ENCODE data around the gene OCEL1.

The OCEL1 gene

GRCh38 chr19:17216058-17216670 is 9.9 kb upstream of the OCEL1 start:
- Mint-ChIP-seq H3K4me1 (ENCODE audit: low read depth) (peaks cover 10% of the 10 kb centered on the region), H3K9me3 (no peaks in the 10 kb centered on the region), H3K36me3 (ENCODE audit: low read depth) (peaks cover 38% of the 10 kb centered on the region), H3K4me3 (peak overlapping the region; percentile 83), H3K27ac (peak overlapping the region; percentile 96), H3K27me3 (ENCODE audit: low read depth) (no peaks in the 10 kb centered on the region)
- no peak for DNase-seq (ENCODE audit: low spot score)

DNA sequence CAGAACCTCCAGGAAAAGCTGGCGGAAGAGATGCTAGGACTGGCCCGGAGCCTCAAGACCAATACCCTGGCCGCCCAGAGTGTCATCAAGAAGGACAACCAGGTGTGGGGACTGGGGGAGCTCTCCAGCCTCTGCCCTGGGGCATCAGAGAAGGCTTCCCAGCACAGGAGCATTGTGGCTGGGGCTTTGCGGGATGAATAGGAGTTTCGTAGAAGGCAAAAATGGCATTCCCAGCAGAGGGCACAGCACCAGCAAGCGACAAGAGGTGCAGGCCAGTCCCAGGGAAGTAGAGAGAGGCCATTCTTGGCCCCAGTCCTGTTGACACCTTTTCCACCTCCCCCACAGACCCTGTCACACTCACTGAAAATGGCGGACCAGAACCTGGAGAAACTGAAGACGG is 6.7 kb upstream of the OCEL1 start:
- Mint-ChIP-seq H3K36me3 (ENCODE audit: low read depth) (peaks cover 30% of the 10 kb centered on the region), H3K27me3 (ENCODE audit: low read depth) (no peaks in the 10 kb centered on the region), H3K4me1 (ENCODE audit: low read depth) (peaks cover 10% of the 10 kb centered on the region), H3K27ac (no peak overlapping the region), H3K9me3 (no peaks in the 10 kb centered on the region), H3K4me3 (no peak overlapping the region)
- DNase-seq (ENCODE audit: low spot score) = no peak

DNA sequence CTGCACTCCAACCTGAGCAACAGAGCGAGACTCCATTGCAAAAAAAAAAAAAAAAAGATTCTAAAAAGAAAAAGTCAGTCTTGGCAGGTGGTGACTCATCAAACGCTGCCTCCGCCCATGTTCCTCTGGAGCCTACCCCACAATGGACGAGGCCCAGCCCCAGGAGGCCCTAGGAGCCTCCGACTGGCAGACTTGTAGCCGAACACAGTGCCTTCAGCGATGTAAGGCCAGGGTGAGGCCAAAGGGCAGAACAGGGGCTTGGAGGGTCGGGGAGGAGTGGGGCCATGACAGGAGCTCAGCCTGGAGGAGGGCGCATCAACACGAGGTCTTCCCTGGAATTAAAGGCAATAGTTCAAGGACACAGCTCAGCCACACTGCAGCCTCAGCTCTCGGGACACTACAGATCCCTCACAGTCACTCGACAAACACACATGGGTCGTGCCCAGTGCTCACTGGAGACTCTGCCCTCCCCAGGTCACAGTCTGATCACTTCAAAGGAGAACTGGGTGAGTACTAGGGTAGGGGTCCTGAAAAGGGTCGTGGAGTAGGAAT is 5.7 kb upstream of the OCEL1 start:
- H3K27ac Mint-ChIP-seq = no peak overlapping the region

DNA sequence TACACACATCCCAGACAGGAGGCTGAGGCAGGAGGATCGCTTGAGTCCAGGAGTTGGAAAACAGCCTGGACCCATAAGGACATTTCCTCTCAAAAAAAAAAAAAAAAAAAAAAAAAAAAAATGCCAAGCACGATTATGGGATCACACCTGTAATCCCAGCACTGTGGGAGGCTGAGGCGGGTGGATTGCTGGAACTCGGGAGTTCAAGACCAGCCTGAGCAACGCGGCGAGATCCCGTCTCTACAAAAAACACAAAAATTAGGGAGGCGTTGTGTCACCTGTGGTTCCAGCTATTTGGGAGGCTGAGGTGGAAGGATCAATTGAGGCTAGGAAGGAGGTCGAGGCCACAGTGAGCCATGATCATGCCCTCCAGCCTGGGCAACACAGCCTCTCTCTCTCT is 973 bp upstream of the OCEL1 start:
- DNase-seq (ENCODE audit: low spot score) = no peak

More for the DNA sequence above, 5.7 kb upstream of the OCEL1 start:
- no peaks in the 10 kb centered on the region for H3K27me3 Mint-ChIP-seq (ENCODE audit: low read depth)
- H3K4me1 Mint-ChIP-seq (ENCODE audit: low read depth) = peaks cover 6% of the 10 kb centered on the region
- DNase-seq (ENCODE audit: low spot score) = no peak
- no peak overlapping the region for H3K4me3 Mint-ChIP-seq
- no peaks in the 10 kb centered on the region for H3K9me3 Mint-ChIP-seq
- H3K36me3 Mint-ChIP-seq (ENCODE audit: low read depth) = peaks cover 27% of the 10 kb centered on the region

GRCh38 chr19:17227798-17228367 is 1.9 kb downstream of the OCEL1 start:
- H3K36me3 Mint-ChIP-seq (ENCODE audit: low read depth) = peaks cover 6% of the 10 kb centered on the region
- no peaks in the 10 kb centered on the region for H3K27me3 Mint-ChIP-seq (ENCODE audit: low read depth)
- no peaks in the 10 kb centered on the region for H3K9me3 Mint-ChIP-seq
- no peak for DNase-seq (ENCODE audit: low spot score)
- peak overlapping the region; percentile 97 for H3K4me3 Mint-ChIP-seq
- H3K27ac Mint-ChIP-seq = no peak overlapping the region
- H3K4me1 Mint-ChIP-seq (ENCODE audit: low read depth) = peaks cover 3% of the 10 kb centered on the region

More for the DNA sequence above, 973 bp upstream of the OCEL1 start:
- H3K27ac Mint-ChIP-seq = no peak overlapping the region
- no peaks in the 10 kb centered on the region for H3K27me3 Mint-ChIP-seq (ENCODE audit: low read depth)
- peak overlapping the region; percentile 65 for H3K4me3 Mint-ChIP-seq
- no peaks in the 10 kb centered on the region for H3K9me3 Mint-ChIP-seq
- H3K4me1 Mint-ChIP-seq (ENCODE audit: low read depth) = peaks cover 3% of the 10 kb centered on the region
- H3K36me3 Mint-ChIP-seq (ENCODE audit: low read depth) = no peaks in the 10 kb centered on the region

DNA sequence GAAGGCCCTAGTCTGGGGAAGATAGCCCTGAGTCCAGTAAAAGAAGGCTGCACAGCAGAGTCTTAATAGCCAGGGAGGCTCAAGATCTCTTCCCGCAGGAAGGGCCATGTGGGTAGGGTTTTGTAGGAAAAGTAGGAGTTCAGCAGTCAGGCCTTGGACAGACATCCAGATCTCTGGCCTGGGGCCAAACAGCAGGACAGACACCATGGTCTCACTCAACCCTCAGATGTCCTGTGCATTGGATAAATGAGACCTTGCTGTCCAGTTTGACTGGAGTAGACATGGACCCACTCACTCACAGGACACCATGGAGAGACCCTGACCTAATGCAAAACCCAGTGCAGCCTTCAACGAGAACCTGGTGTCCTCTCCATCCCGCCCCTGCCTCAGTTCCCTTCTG is 3.9 kb downstream of the OCEL1 start:
- no peak for DNase-seq (ENCODE audit: low spot score)
- H3K4me3 Mint-ChIP-seq = no peak overlapping the region
- no peak overlapping the region for H3K27ac Mint-ChIP-seq
- H3K9me3 Mint-ChIP-seq = no peaks in the 10 kb centered on the region
- peaks cover 9% of the 10 kb centered on the region for H3K4me1 Mint-ChIP-seq (ENCODE audit: low read depth)
- peaks cover 6% of the 10 kb centered on the region for H3K36me3 Mint-ChIP-seq (ENCODE audit: low read depth)
- no peaks in the 10 kb centered on the region for H3K27me3 Mint-ChIP-seq (ENCODE audit: low read depth)

GRCh38 chr19:17232258-17232657 is 6.2 kb downstream of the OCEL1 start:
- no peaks in the 10 kb centered on the region for H3K27me3 Mint-ChIP-seq (ENCODE audit: low read depth)
- peaks cover 6% of the 10 kb centered on the region for H3K36me3 Mint-ChIP-seq (ENCODE audit: low read depth)
- DNase-seq (ENCODE audit: low spot score) = no peak
- H3K27ac Mint-ChIP-seq = no peak overlapping the region
- peaks cover 6% of the 10 kb centered on the region for H3K4me1 Mint-ChIP-seq (ENCODE audit: low read depth)
- H3K9me3 Mint-ChIP-seq = no peaks in the 10 kb centered on the region
- H3K4me3 Mint-ChIP-seq = no peak overlapping the region

DNA sequence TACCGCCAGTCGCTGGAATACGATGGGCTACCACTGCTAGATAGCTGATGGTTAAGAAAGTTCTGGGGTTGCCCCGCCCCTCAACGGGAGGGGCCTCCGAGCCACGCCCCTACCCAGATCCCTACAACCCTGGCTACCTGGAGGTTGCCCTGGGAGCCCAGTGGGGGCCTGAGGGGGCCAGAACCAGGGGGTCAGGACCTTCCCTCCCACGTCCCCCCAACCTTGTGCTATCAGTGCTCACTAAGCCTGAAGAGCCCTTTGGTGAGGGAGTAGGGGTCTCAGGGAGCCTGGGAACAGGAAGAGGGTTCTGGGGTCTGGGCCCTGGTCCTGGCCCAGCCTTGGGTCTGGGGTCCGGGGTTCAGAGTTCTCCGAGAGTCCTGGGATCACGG is 8.9 kb downstream of the OCEL1 start:
- peaks cover 6% of the 10 kb centered on the region for H3K36me3 Mint-ChIP-seq (ENCODE audit: low read depth)
- peak; percentile 71 for DNase-seq (ENCODE audit: low spot score)
- H3K27ac Mint-ChIP-seq = peak overlapping the region; percentile 73
- peak overlapping the region; percentile 86 for H3K4me3 Mint-ChIP-seq
- H3K27me3 Mint-ChIP-seq (ENCODE audit: low read depth) = no peaks in the 10 kb centered on the region
- H3K9me3 Mint-ChIP-seq = no peaks in the 10 kb centered on the region
- H3K4me1 Mint-ChIP-seq (ENCODE audit: low read depth) = peaks cover 6% of the 10 kb centered on the region

DNA sequence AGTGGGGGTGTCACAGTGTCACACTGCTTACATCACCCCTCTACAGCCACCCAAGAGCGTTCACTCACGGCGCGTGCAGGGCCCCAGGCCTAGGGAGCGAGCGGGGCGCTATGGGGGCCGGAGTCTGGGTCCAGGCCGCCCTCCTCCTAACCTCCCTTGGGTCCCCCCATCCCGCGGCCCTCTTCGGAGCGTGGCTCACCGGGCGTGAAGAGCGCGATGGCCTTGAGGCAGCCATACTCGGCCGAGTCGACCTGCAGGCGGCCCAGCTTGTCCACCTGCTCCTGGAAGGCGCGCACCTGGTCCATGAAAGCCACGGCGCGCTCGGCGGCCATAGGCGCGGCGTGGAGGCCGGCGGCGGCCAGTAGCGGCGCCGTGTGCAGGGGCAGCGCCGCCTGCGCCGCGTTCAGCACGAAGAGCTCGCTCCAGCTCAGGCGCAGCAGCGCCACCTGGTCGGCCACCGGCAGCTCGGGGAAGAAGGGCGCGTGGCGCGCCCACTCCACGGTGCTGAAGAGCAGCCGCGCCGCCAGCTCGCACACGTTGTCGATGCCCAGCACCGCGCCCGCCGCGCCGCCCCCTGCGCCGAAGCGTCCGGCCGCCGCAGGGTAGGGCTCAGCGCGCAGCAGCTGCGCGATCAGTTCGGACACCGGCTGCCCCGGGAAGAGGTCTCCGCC is 9.4 kb downstream of the OCEL1 start:
- Mint-ChIP-seq H3K4me3 (peak overlapping the region; percentile 86), H3K9me3 (no peaks in the 10 kb centered on the region), H3K27ac (peak overlapping the region; percentile 73), H3K27me3 (ENCODE audit: low read depth) (no peaks in the 10 kb centered on the region), H3K36me3 (ENCODE audit: low read depth) (peaks cover 6% of the 10 kb centered on the region), H3K4me1 (ENCODE audit: low read depth) (peaks cover 6% of the 10 kb centered on the region)
- DNase-seq (ENCODE audit: low spot score) = peak; percentile 75

GRCh38 chr19:17235971-17236777 is 10.1 kb downstream of the OCEL1 start:
- H3K4me3 Mint-ChIP-seq = peak overlapping the region; percentile 59
- H3K36me3 Mint-ChIP-seq (ENCODE audit: low read depth) = peaks cover 6% of the 10 kb centered on the region
- H3K27me3 Mint-ChIP-seq (ENCODE audit: low read depth) = no peaks in the 10 kb centered on the region
- H3K27ac Mint-ChIP-seq = peak overlapping the region; percentile 41
- DNase-seq (ENCODE audit: low spot score) = no peak
- no peaks in the 10 kb centered on the region for H3K9me3 Mint-ChIP-seq
- peaks cover 6% of the 10 kb centered on the region for H3K4me1 Mint-ChIP-seq (ENCODE audit: low read depth)

DNA sequence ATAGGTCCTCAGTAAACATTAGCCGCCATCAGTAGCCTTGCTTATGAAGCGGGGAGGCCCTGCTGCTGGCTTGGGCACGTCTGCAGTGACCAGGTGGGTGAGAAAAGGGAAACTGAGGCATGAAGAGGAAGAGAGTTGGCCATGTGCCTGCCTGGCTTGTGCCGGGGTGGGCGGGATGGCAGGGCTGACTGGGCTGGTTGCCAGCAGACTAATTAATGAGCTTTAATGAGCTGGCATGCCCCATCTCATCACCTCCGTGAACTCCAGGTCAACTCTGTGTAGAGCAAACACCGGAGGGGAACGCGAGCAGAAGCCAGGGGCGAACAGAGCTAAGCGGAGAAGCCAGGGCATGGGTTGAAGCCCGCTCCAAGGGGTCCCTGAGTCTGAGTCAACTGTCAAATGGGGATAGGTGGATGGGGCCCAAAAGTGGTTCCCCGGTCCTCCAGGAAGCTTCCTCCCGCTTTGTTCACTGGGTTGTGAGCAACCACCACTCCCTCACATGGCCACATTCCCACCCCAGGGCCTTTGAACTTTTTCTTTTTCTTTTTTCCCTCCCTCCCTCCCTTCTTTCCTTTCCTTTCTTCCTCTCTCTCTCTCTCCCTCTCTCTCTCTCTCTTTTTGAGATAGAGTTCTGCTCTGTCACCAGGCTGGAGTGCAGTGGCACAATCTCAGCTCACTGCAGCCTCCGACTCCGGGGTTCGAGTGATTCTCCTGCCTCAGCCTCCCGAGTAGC is 11.0 kb downstream of the OCEL1 start:
- no peaks in the 10 kb centered on the region for H3K27me3 Mint-ChIP-seq (ENCODE audit: low read depth)
- peak overlapping the region; percentile 24 for H3K4me3 Mint-ChIP-seq
- H3K9me3 Mint-ChIP-seq = no peaks in the 10 kb centered on the region
- peaks cover 3% of the 10 kb centered on the region for H3K36me3 Mint-ChIP-seq (ENCODE audit: low read depth)
- H3K27ac Mint-ChIP-seq = no peak overlapping the region
- peaks cover 6% of the 10 kb centered on the region for H3K4me1 Mint-ChIP-seq (ENCODE audit: low read depth)
- DNase-seq (ENCODE audit: low spot score) = no peak

GRCh38 chr19:17237747-17238706 is 12.0 kb downstream of the OCEL1 start:
- Mint-ChIP-seq H3K4me3 (peak overlapping the region; percentile 30), H3K36me3 (ENCODE audit: low read depth) (no peaks in the 10 kb centered on the region), H3K4me1 (ENCODE audit: low read depth) (peaks cover 6% of the 10 kb centered on the region), H3K9me3 (no peaks in the 10 kb centered on the region), H3K27ac (no peak overlapping the region), H3K27me3 (ENCODE audit: low read depth) (peaks cover 2% of the 10 kb centered on the region)
- DNase-seq (ENCODE audit: low spot score) = no peak

Data from T-helper 2 cell treated with Interferon-gamma antibody and Interleukin-4, amounts not matched to agents 5 μg/mL and 100 μg/mL, for 36 hours (primary cell).